ENCODE results near the gene DIP2C.

Gene DIP2C

DNA sequence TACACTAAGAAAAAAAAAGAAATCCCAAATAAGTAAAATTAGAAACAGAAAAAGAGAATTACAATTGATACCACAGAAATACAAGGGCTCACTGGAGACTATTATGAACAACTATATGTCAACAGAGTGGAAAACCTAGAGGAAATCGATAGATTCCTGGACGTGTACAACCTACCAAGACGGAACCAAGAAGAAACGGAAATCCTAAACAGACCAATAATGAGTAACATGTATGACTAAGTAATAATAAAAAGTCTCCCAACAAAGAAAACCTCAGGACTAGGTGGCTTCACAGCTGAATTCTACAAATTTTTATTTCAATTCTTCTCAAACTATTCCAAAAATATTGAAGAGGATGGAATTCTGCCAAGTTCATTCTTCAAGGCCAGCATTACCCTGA lies 13.9 kb downstream of the DIP2C start:
- DNase-seq (ENCODE audit: low spot score), result no peak

DNA sequence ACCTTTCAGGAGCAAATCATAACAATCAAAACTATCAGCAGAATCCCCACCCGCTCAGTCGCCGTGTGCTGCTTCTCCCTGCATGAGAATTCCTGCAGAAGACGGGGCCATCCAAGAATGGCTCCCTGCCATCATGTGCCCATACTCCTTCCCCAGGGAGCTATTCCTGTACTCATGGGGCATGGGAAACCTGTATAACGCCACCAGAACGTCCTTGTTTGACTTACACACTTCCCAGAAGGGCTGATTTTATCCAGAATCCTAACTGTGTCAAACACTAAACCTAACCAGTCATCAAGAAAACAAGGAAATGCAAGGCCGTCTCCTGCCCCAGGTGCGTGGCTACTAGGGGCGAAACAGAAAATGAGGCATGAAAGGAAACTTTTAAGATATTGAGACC lies 16.0 kb downstream of the DIP2C start:
- DNase-seq (ENCODE audit: low spot score), result no peak

DNA sequence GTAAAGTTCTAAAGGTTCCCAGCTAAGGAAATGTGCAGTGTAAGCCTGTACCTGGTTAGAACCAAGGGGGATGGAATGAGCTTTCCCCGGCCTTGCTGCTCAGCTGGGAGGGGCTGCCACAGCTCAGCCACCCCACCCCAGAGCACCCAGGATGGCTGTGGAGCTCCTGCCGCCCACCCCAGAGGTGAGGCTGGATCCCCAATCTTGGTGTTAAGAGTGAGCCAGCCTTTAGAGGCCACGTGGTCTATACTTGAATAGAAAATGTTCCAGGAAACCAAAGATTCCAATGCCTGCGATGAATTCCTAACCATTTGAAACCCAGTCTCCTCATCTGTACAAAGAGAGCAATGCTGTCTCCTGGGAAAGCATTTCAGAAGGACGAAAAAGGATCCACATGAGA lies 16.5 kb downstream of the DIP2C start:
- no peak for DNase-seq (ENCODE audit: low spot score)

DNA sequence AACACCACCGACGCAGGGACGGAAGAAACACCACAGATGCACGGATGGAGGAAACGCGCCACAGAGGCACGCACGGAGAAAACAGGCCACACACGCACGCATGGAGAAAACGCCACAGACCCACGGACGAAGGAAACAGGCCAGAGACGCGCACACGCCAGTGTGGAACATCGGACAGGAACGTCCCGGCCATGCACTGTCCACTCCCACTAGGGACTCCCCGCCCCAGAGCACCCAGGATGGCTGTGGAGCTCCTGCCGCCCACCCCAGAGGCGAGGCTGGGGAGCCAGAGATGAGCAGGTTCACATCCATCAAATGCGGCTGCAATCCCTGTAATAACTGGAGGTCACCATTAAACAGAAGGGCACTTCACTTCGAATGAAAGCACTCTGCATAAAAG lies 17.3 kb downstream of the DIP2C start:
- no peak for DNase-seq (ENCODE audit: low spot score)

DNA sequence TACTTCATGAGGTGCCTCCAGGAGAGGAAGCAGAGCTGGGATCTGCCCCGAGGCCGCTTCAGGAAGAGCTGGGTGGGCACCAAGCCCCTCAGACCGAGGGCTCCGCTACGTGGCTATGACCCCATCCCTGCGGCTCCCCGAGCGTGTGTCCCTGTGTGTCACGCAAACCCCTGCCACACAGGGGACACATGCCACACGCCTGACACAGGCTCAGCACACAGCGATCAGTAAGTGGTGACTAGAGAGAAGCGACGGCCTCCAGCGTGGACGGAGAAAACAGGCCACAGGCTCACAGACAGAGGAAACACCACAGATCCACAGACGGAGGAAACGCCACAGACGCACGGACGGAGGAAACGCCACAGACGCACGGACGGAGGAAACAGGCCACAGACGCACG lies 18.5 kb downstream of the DIP2C start:
- no peak for DNase-seq (ENCODE audit: low spot score)

DNA sequence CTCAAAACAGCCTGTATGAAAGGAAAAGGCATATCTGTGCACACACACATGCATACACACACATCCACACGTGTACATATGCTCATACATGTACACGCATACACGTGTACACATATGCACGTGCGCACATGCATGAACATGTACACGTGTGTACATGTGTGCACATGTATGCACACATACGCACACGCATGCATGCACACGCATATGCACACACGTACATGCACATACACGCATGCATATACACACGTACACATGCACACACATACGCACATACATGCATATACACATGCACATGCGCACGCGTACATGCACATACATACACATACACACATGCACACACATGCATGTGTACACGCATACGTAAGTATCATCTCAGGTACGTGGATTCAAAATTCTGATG lies 19.4 kb downstream of the DIP2C start:
- DNase-seq (ENCODE audit: low spot score), result no peak

DNA sequence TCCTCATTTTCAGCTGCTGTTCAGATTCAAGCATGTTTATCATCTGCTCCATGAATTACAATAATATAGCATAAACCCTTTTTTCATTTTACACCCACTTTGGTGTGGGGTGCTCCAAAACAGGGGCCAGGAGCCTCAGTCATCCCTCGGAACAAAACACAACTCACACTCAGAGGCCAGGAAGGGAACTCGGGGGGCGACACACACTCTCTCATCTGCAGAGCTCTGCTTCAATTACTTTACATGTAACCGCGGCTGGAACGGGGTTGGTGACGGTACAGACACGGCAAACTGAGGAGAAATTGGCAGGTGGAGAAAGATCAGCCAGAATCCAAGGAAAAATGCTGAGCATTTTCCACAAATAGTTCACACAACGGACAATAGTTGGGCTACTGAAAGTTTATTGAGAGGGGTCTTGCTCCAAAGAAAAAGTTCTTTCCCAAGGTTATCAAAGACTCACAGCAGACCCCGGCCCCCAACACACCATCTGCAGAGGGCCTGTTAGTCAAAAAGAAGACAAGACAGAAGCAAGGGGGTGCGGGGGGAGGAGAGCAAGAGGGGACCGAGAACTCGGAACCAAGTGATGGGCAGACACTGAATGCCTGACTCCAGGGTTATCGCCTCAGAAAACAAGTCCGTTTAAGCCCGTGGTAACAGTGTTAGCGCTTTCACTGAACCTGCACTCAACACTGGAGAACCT lies 20.5 kb downstream of the DIP2C start:
- DNase-seq (ENCODE audit: low spot score), result no peak

DNA sequence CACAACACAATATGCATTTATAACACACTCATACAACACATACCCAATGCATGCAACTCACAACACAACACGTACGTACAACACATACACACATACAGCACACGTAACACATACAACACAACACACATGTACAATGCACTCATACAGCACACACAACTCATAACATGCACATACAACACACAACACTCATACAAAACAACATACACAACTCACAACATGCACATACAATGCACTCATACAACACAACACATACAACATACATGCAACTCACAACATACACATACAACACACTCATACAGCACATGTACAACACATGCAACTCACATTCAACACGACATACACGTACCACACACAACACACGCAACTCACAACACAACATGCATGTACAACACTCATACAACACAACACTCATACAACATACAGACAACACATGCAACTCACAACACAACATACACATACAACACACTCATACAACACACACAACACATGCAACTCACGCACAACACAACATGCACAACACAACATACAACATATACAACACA lies 21.8 kb downstream of the DIP2C start:
- no peak for DNase-seq (ENCODE audit: low spot score)

DNA sequence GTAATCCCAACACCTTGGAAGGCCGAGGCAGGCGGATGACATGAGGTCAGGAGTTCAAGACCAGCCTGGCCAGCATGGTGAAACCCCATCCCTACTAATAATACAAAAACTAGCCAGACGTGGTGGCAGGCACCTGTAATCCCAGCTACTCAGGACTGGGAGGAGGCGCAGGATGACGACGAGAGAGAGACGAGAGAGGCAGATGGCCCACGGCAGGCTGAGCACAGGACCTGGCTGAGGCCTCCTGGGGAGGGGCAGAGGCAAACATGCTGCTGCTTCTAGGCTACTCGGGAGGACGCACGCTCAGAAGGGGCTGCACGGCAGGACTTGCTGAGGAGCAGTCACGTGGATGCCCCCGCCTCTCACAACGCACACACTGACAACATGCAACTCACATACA lies 22.4 kb downstream of the DIP2C start:
- DNase-seq (ENCODE audit: low spot score), result no peak

DNA sequence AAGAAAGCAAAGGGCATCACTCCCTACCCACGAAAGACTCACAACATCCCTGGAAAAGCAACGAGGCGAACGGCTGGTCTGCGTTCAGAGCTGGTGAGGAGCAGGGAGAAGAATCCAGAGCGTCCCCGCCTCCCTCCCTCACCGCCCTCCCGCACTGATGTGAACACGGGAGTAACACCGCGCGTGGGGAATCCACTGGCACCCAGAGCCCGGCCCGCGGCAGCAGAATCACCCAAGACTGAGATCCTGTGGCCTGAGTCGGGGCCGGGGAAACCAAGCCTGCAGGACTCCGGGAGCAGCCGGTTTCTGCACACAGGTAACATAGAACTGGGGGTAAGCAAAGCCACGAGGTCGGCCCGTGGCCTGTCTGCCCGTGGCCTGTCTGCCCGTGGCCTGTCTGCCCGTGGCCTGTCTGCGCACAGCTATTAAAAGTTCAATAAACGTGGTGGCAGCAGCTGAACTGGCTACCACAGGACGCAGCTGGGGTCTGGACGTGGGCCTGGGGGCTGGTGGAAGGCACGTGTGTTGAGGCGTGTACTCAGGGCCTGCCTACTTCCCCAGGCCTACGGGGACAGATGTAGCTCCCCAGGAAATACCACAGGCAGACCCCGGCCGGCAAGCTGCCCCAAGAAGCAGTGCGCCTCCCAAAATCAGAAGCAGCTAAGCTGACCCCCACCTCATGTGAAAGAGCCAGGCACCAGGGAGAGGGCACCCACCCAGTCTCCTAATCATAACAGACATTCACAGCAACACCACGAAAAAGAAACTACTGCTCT lies 23.0 kb downstream of the DIP2C start:
- DNase-seq (ENCODE audit: low spot score), result no peak

DNA sequence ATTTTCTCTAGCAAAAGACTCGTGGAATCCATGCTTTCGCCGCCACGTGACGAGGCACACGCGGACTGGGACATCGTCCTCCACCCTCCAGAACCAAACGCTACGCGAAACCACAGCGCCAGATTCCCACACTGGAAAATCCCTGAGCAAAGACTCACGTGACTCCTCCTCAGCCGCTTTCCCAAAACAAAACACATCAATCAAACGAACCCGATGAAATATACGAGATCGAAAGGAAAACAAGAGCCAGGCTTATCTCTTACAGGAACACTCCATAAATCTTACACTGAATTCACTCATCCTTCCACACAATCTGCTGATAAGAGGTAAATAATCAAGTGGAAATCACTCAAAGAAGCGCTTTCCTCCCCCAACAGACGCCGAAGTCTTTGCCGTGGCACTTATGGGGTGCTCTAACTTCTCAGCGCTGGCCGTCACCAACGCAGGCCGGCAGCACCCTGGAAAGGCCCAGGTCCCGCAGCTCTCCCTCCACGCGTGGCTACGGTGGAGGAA lies 23.8 kb downstream of the DIP2C start:
- DNase-seq (ENCODE audit: low spot score), result peak; percentile 75

DNA sequence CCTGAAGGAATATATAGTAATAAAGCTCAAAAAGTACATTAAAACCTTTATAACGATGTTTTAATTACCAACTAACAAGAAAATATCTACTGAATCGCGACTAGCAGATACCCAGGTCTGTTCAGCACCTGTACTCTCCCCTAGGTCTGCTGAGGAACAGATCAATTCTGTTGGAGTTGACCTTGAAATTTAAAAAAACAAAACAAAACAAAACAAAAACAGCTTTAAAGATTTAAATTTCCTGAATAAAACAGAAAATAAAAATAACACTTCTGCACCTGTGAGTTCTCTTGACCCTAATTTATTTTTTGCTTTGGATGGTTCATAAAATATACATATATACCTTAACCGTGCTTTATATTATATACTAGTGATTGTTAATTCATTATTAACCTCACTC lies 24.6 kb downstream of the DIP2C start:
- no peak for DNase-seq (ENCODE audit: low spot score)

DNA sequence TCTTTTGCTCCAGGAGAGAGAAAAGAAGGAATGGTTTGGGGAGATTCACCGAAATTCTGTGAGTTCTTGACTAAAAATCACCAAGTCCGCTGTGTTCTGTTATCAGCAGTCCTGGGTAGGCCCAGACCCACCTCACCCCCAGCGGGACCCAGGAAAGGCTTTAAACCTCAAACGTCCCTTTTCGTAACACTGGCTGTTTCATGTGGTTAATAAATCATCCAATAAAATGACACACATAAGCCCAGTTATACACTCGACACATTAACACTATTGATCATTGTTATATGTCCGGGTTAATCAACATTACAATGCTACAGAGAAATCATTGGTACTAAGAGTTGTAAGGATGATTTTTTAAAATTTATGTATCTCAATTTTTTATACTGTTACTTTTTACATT lies 25.2 kb downstream of the DIP2C start:
- DNase-seq (ENCODE audit: low spot score), result no peak

DNA sequence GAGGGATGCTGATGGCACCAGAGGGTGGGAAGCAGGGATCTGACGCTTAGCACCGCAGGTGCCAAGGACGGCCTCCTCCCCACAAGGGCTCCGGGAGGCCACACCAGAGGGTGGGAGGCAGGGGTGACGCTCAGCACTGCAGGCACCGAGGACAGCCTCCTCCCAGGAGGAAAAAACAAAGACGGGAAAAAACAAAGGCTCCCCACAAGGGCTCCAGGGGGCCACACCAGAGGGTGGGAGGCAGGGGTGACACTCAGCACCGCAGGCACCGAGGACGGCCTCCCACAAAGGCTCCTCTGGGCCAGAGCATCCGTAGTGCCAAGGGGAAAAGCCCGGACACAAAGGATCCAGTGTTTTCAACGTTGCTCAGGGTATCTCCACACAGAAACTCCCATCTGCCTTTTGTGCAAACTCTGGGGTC lies 25.6 kb downstream of the DIP2C start:
- no peak for DNase-seq (ENCODE audit: low spot score)

DNA sequence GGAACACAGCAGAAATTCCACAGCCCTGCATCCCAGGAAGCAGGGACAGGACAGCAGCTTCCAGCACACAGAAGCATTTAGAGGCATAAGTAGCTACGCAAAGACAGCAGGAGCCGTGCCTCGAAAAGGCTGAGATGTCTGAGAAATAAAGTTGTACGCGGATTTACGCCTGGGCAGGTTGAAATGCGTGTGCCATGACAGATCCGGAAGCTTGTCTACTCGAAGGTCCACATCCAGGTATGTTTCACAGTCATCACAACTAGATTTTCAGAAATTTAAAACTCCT lies 26.1 kb downstream of the DIP2C start:
- no peak for DNase-seq (ENCODE audit: low spot score)

DNA sequence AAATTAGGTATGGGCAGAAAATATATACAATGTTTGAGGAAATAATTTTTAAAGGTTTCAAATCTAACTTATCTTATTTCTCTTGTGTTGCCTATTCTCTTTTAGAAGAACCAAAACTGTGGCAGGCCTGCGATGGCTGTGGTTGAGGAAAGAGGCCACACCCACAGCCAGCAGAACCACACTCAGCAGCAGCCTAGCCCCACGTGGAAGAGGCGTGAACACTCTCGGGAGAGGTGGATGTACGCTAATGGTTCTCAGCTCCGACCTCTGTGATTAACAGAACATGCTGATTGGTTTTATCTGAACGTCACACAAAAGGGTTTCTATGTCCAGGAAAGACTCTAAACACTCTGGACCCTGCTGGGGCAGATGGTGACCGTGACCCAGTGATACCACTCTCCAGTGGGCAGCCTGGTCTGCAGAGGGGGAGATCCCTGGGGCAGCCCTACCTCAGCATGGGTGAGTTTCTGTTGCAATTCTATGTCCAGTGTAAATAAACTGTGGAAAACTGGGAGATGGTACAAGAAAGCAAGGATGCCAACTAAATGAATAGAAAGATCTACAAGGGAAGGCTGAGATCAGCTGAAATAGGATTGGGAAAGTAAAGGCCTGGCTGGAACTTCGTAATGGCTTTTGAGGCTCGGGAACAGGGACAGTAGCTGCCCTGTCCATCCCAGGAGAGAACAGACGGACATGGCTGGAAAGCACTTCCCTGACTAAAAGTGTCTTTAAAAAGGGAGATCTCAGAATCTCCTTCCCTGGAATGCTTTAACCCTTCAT lies 26.6 kb downstream of the DIP2C start:
- DNase-seq (ENCODE audit: low spot score), result no peak

DNA sequence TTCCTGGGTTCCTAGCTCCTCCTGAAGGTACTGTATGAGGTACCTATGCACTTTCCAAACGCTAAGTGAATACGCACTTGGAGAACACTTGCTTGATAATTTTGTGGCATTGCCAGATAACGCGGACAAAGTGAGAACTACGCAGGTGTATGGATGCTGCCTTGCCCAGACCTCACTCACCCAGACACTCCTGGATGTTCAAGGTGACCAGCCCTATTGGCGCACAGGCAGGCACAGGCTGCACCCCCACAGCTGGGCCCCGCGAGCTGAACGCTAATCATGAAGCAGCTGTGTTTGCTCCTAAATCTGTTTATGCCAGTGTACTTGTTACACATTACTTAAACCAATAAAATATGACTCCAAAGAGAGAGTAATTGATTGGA lies 27.3 kb downstream of the DIP2C start:
- no peak for DNase-seq (ENCODE audit: low spot score)

DNA sequence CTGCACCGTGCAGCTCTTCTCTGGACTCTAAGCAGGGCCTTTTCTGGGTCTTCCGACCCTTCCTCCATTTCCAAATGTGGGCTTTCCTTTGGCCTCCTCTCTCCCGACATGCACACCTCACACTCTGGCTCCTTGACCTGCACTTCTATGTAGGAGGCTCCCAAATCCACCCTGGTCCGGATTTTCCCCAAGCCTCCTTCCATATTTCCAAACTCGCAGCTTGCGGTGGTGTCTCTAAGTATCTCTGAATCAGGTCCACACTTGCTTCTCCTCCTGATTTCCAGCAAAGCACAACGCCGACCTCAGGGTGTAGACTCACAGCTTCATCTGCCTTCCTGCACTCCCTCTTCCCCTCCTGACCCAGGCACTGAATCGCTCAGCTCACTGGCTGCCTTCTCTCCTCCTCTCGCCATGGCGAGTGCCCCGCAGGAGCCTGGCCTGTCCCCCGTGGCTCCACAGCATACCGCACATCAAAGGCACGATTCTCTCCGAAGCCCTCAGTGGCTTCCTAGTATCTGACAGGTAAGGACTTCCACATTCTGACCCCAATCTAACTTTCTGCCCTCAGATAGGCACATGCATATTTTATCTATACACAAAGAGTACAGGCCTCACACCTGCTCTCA lies 27.8 kb downstream of the DIP2C start:
- no peak for DNase-seq (ENCODE audit: low spot score)

DNA sequence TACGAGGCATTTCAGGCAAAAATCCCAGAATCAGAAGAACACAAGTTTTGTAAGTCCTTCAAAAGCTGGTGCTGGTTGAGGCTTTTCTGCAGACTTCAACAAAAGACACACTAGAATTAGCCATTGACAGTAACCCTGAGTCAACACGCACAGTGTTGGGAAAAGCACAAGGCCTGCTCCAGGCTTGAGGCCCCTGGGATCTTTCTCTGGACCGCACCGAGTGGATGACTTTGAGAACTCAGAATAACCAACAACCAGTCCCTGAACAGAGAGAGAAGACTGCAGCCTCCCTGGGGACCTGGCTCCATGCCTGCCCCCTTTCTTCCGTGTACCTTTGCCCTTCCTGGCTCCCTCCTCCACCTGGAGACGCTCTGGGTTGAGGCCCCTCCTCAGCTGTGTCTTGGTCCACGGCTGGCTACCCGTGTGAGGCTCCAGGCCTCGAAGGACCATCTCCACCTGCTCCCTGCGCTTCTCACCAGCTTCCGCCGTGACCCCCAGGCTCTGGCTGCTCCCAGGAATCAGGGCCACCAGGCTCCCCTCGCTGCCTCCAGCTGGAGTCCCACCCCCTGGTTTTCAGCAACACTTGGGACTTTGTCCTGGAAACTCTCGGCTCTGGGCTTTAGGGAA lies 28.4 kb downstream of the DIP2C start:
- DNase-seq (ENCODE audit: low spot score), result no peak

DNA sequence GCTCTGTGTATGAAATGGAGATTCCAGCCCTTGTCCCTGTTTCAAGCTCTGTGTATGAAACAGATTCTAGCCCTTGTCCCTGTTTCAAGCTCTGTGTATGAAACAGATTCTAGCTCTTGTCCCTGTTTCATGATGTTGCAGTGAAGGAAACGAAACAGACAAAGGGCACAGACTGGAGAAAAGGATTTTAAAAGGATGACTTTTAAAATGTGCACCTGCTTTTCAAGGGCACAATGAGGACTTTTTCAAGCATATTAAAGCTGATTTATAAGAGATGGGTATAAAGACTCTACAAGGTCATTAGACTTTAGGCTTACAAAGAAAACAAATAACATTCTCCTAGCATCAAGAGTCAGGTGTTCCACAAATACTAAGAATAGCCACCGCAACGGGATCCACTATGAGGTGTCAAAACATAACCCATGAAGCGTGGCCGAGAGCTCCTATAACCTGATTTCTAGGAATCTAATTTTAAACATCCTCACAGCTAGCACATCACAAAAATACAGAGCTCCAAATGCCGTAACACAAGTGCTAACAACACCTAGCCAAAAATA lies 29.0 kb downstream of the DIP2C start:
- DNase-seq (ENCODE audit: low spot score), result no peak

DNA sequence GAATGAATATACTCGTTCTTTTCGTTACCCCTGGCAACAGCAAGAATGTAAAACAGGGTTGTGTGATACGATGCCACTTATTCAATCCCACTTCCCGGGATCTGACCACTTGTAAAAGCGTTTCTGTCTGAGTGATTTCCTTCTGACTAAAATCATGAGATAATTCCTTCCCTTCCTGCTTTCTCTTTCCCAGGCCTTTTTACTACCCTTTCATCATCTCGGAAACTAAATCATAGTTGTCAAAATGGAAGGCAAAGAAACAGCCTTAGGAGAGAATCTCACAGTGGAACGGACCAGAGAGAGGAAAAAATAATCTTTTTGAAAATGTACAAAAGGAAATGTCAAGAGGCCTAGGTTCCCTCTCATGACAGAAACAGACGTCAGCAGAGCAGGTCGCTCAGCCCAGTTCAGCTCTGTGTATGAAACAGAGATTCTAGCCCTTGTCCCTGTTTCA lies 29.8 kb downstream of the DIP2C start:
- peak; percentile 62 for DNase-seq (ENCODE audit: low spot score)

Measured in AG20443 (cell line).